Right kidney (tissue), 1 donor: ENCODE data around the gene TMEM45A.
"Not testable (repeated sequence)": the region's sequence is repeated elsewhere in the genome, so short reads cannot be mapped to it uniquely, and the experiment has no call there.

ENCODE experiments used
- DNase-seq: peaks from one replicate; pipeline ENCODE4 v3.0.0-alpha.2; 2016

The TMEM45A gene

DNA sequence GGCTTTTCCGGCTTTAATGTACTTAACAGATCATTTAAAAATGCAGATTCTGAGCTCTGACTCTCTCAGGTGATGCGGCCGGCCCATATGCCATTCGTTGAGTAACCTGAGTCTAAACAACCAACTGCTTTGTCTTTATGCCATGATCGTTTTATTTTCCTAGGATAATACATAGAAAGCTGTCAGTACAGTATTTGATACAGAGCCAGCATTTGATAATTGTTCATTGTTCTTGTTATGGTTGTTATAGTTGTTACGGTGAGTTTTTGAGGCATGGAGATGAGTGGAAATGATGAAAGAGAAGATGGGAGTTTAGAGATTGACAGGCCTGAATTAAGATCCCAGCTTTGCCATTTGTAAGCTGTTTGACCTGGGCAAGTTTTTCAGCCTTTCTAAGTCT, 40.0 kb downstream of the TMEM45A start:
- DNase-seq = no peak

DNA sequence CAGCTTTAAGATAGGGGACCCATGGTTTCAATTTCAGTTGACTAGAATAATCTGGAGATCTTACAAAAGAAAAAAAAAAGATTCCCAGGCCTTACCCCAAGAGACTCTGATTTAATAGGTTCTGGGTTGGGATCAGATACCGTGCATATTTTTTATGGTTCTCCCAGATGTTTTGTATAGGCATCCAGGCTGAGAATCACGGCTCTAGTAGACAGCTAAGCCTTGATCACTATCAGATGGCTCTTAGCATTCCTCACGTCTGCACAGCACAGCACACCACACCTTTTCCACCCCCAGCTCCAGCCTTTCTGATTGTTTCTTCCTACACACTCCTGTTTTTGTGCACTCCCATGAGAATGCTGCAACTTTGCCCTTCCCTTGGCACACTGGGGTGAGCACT, 40.8 kb downstream of the TMEM45A start:
- no peak for DNase-seq

DNA sequence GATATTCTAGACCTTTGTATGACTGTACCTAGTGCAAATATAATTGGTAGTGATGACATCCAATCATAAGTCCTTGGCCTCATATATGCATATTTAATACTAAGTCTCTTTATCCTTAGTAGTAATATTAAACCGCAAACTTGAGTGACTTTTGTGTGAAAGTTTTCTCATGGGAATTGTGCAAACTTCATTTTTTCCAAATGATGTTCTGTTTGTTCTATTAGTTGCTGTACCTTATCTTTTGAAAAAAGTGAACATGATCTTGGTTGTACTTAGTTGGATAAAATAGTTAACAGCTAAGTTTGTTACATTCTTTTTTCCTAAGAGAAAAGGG, 43.2 kb downstream of the TMEM45A start:
- DNase-seq = no peak

- DNase-seq = no peak
These were observed 43.7 kb downstream of the TMEM45A start for GRCh38 chr3:100536093-100536492.

DNA sequence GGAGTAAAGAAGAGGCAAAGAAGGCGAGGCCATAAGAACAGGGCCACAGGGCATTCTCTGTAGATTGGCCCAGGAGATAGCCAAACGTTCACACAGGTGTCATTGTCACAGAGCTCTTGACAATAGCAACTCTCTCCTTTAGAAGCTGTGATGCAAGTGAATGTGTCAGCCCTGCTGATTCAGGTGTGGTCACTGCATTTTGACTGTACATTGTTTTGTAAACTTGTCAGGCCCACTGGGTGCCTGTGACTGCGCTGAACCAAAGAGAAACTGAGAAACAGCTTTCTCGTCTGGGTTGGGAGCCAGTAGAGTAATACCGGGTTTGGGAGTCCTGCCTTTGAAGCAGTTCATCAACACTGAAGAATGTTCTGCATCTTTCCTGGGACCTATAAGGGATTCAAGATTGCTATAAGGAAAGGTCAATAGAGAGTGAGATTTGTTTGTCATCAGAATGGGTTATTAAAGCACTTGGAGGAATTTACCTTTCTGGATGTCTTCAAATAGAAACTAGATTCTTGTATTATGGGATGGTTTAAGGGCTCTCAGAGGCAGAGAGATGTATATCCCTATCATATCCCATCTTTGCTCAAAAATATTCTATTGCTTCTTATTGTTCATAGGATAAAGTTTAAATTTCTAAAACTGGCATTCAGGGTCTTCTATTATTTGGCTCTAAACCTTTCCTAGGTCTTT, 45.4 kb downstream of the TMEM45A start:
- DNase-seq = no peak

GRCh38 chr3:100538339-100538706, 45.9 kb downstream of the TMEM45A start:
- DNase-seq = no peak

DNA sequence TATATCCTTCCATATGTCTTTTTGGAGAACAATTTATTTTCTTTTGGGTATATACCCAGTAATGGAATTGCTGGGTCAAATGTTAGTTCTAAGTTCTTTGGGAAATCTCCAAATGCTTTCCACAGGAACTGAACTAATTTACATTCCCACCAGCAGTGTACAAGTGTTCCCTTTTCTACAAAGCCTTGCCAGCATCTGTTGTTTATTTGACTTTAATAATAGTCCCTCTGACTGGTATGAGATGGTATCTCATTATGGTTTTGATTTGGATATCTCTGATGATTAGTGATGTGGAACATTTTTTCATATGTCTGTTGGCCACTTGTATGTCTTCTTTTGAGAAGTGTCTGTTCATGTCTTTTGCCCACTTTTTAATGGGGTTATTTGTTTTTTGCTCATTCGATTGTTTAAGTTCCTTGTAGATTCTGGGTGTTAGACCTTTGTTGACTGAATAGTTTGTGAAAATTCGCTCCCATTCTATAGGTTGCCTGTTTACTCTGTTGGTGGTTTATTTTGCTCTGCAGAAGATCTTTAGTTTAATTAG, 48.4 kb downstream of the TMEM45A start:
- DNase-seq = no peak

- not testable (repeated sequence) for DNase-seq
These were observed 49.0 kb downstream of the TMEM45A start for GRCh38 chr3:100541428-100541827.

DNA sequence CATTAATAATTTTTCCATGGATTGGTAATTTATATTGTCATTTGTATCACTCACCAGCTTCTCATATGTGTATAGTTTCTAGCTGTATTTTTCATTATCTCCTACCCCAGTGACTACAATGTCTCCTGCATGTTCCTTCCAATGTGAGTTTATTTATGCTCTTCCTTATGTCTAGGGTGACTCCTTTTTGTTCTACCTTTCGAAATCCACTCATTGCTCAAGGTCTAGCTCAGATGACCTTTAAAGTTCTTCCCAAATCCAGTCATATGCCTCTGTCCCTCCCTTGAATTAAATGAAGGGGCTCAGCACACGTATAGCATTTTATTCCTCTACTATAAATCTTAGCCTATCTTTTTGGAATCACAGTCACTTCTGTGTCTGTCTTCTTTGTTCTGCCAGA, 53.0 kb downstream of the TMEM45A start:
- no peak for DNase-seq

DNA sequence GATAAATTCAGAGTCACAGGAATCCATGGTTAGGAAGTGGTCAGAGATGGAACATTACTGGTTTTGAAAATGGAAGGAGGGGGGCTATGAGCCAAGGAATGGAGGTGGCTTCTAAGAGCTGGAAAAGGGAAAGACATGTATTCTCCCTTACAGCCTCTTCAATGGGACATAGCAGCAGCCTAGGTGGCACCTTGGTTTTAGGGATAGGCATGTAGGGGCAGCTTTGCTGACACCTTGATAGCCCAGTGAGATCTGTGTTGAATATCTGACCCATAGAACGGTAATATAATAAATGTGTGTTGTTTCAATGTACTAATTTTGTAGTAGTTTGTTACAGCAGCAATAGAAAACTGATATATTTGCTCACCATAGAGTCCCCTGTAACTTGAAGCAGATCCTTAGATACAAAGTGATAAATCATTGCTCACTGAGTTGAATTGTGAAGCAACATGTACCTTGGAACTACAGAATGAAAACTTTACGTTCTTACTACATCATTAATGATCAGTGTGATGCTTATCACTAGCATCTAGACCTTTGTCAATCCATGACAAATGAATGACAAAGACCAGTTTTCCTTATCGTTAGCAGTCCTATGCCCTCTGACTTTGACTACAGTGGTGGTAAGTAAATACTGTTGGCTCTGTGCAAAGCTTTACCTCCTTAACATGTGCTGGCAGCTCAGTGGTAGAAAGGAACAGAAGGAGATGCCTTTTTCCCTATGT, 53.8 kb downstream of the TMEM45A start:
- DNase-seq = no peak

GRCh38 chr3:100548053-100548452, 55.6 kb downstream of the TMEM45A start:
- no peak for DNase-seq

- no peak for DNase-seq
These were observed 61.4 kb downstream of the TMEM45A start for GRCh38 chr3:100553618-100554372.

- no peak for DNase-seq
These were observed 61.9 kb downstream of the TMEM45A start for GRCh38 chr3:100554373-100554676.

GRCh38 chr3:100556673-100557310, 64.4 kb downstream of the TMEM45A start:
- no peak for DNase-seq

- DNase-seq = no peak
These were observed 65.8 kb downstream of the TMEM45A start for GRCh38 chr3:100558233-100558632.

GRCh38 chr3:100560426-100560825, 68.0 kb downstream of the TMEM45A start:
- no peak for DNase-seq

- DNase-seq = no peak
These were observed 69.2 kb downstream of the TMEM45A start for GRCh38 chr3:100561459-100562158.

DNA sequence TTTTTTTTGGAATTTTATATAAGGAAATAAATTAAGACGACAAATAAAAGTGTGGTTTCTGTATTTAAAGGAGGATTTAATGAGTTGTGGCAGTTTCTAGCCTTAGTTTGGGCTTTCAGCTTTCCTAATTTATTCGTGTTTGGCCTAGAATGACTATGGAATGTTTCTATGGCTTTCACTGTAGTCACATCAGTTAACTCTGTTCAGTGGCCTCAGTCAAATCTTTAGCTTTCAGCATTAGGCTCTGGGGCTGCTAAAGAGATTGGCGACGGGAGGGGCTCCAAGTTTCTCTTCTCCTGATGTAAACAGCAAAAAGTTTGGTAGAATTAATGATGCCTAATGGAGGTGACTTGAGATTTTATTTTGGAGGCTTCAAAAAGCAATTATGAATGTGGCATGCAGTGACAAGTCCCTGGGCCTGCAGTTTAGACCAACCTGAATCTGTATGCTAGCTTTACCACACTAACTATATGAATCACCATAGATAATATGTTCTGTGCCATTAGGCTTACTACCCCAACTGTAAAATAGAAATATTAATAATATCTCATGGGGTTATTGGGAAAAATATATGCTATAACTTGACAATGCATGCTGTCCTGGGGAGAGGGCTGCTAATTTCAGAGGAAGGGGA, 69.9 kb downstream of the TMEM45A start:
- DNase-seq = no peak

DNA sequence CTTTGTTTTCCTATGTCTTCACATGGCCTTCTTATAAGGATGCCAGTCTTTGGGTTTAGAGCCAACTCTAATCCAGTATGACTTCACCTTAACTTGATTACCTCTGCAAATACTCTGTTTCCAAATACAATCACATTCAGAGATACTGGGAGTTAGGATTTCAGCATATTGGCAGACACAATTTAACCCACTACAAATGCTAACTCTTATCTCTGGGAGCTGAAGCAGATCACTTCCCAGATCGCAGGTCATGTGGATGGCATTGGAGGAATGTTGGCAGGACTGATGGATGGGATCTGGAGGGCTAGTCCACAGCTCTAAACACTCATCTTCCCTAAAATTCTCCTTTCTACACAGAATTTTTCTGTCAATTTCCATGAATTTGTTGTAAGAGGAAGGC, 70.8 kb downstream of the TMEM45A start:
- DNase-seq = no peak

DNA sequence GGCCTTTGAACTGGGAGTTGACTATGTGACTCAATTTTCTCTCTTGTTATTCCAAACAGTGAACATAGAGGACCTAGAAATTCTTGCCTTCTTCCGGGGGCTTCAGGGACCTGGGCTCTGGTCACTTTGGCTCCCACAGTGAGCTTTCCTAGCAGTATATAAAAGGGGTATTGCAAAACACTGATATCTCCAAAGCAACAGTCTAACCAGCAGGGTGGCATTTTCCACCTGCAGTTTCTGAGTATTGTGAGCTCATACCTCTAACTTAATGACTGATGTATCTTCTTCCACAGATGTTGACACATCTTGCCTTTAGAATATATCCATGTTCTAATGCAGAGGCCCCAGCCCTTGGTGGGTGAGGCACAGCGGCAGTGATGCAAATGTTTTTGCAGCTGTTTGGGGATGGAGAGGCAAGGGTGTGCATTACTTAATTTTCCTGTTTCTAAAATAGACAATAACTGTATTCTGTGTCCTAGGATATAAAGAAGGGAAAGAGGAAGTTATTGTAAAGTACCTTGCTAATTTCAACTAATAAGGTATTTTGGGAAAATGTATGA, 71.3 kb downstream of the TMEM45A start:
- DNase-seq = no peak

DNA sequence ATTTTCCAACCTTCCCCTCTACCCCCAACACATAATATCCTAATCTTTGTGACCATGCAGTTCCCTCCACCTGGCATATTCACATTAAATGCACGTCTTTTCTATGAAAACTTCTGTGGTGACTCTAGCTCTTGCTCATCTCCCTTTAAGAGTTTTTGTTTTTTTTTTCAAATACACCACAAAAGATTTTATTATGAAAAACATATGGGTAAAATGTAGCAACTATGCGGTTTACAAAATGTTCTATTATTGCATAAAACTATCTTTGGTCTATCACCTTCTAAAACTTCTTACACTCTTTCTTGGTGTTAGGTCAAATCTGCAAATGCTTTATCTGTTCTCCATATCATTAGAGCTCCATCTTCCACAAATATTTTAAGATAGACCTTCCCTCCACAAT, 78.4 kb downstream of the TMEM45A start:
- no peak for DNase-seq

DNA sequence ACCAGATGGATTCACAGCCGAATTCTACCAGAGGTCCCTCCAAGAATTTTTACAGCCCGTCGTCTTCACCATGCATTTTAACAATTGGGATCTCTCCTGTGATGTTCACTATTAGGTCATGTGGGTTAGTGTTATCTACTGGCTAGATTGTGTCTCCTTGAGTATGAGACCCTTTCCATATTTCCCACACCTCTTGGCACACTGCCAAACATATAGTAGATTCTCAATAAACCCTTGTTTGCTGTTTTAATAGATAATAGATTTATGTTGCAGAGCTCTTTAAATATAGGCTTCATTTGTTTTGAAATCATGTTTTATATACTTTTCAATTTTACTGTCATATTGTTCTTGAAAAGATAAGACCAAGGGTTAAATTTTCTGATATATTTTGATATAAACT, 82.1 kb downstream of the TMEM45A start:
- no peak for DNase-seq
